ENCODE results near the gene IKBKG.

DNA sequence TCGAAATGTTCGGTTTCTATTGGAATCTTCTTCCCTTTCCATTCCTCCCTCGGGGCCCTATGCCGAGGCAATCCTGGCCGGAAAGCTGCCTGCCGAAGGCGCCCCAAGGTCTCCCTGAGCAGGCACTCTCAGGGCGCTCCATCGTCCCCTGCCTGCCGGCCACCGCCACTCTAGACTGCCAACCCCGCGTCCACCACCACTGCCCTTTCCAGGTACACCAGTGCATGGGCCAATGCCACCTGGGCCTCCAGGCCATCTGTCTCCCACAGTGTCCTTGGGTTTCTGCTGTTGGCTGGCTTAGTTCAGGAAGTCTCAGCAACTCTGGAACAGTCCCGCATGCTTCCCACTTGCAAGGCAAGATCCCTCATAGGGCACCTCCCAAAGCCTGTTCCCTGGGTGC is 52.1 kb downstream of the IKBKG start:
- TF ChIP-seq MTF1 (CRISPR knock-in tag; IDR thresholded peaks at IDR 0.05) = no peak
- no peak for TF ChIP-seq SIN3A (IDR thresholded peaks at IDR 0.05; ENCODE audit: borderline replicate concordance, low read depth, low read length)
- TF ChIP-seq, protein P1, sequence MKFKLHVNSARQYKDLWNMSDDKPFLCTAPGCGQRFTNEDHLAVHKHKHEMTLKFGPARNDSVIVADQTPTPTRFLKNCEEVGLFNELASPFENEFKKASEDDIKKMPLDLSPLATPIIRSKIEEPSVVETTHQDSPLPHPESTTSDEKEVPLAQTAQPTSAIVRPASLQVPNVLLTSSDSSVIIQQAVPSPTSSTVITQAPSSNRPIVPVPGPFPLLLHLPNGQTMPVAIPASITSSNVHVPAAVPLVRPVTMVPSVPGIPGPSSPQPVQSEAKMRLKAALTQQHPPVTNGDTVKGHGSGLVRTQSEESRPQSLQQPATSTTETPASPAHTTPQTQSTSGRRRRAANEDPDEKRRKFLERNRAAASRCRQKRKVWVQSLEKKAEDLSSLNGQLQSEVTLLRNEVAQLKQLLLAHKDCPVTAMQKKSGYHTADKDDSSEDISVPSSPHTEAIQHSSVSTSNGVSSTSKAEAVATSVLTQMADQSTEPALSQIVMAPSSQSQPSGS (CRISPR knock-in tag; IDR thresholded peaks at IDR 0.05) = no peak
- TF ChIP-seq KLF16 (CRISPR knock-in tag; IDR thresholded peaks at IDR 0.05) = no peak
- TF ChIP-seq, protein P2, sequence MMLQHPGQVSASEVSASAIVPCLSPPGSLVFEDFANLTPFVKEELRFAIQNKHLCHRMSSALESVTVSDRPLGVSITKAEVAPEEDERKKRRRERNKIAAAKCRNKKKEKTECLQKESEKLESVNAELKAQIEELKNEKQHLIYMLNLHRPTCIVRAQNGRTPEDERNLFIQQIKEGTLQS (CRISPR knock-in tag; IDR thresholded peaks at IDR 0.05) = no peak
- no peak for TF ChIP-seq ZNF777 (CRISPR knock-in tag; IDR thresholded peaks at IDR 0.05)
- TF ChIP-seq HMG20B (CRISPR knock-in tag; conservative IDR thresholded peaks at IDR 0.05) = no peak
- TF ChIP-seq EZH2 (conservative IDR thresholded peaks at IDR 0.05; ENCODE audit: low read depth, low read length) = no peak
- no peak for TF ChIP-seq ZBTB1 (CRISPR knock-in tag; IDR thresholded peaks at IDR 0.05; ENCODE audit: borderline replicate concordance)
